HG03175 (cell line): ENCODE measurements around the gene YTHDF1.
"Not testable (repeated sequence)": the region's sequence is repeated elsewhere in the genome, so short reads cannot be mapped to it uniquely, and the experiment has no call there.

Experiments used
- ATAC-seq: cut with Tn5 transposase; IDR thresholded peaks from one replicate; pipeline ENCODE4 v1.9.1; 2021; ENCODE audit warnings: mild to moderate bottlenecking, moderate library complexity; ENCODE audit not compliant: unreplicated experiment

YTHDF1 gene

GRCh38 chr20:63159826-63160640, 55.9 kb downstream of the YTHDF1 start:
- ATAC-seq = no peak

- not testable (repeated sequence) for ATAC-seq
Observed at GRCh38 chr20:63159251-63159650, 56.7 kb downstream of the YTHDF1 start.

- no peak for ATAC-seq
Observed at GRCh38 chr20:63158845-63159244, 57.1 kb downstream of the YTHDF1 start.

- no peak for ATAC-seq
Observed at GRCh38 chr20:63158352-63158751, 57.6 kb downstream of the YTHDF1 start.

- ATAC-seq = not testable (repeated sequence)
Observed at GRCh38 chr20:63157431-63157830, 58.5 kb downstream of the YTHDF1 start.

- no peak for ATAC-seq
Observed at GRCh38 chr20:63156221-63156671, 59.7 kb downstream of the YTHDF1 start.

GRCh38 chr20:63155266-63156165, 60.4 kb downstream of the YTHDF1 start:
- no peak for ATAC-seq

GRCh38 chr20:63154395-63154794, 61.5 kb downstream of the YTHDF1 start:
- ATAC-seq = no peak

GRCh38 chr20:63153254-63154221, 62.4 kb downstream of the YTHDF1 start:
- no peak for ATAC-seq

GRCh38 chr20:63152322-63153253, 63.3 kb downstream of the YTHDF1 start:
- no peak for ATAC-seq

GRCh38 chr20:63151554-63152321, 64.2 kb downstream of the YTHDF1 start:
- ATAC-seq = no peak

- ATAC-seq = no peak
Observed at GRCh38 chr20:63150911-63151531, 64.9 kb downstream of the YTHDF1 start.

GRCh38 chr20:63150391-63150898, 65.5 kb downstream of the YTHDF1 start:
- no peak for ATAC-seq

- no peak for ATAC-seq
Observed at GRCh38 chr20:63149531-63150192, 66.3 kb downstream of the YTHDF1 start.

- no peak for ATAC-seq
Observed at GRCh38 chr20:63148696-63149095, 67.2 kb downstream of the YTHDF1 start.

- ATAC-seq = no peak
Observed at GRCh38 chr20:63147532-63147931, 68.4 kb downstream of the YTHDF1 start.
